ENCODE data around the gene FKBP2.

GRCh38 chr11:64251753-64252002 lies 10.8 kb downstream of the FKBP2 start:
- TF ChIP-seq CTCF (IDR thresholded peaks at IDR 0.05 in 4 of 5, conservative IDR thresholded peaks at IDR 0.05 in 1 of 5) (no peak), POLR2A (IDR thresholded peaks at IDR 0.05) (peak in 1 of 2 donors; percentile 39)

Measured in gastrocnemius medialis (tissue), 4 donors.